Mucosa of descending colon (tissue), 3 donors: Measurements from ENCODE around the gene ATP6V0E1. TPM values are rescaled to one million over a fixed set of nuclear protein-coding genes. Genes with fewer than 3 reads are reported as not detected.
"Not testable (repeated sequence)": the region's sequence is repeated elsewhere in the genome, so short reads cannot be mapped to it uniquely, and the experiment has no call there.

Source experiments
- ATAC-seq: fragments of 200-7000 bp; cut with Tn5 transposase; one replicate; pipeline ENCODE4 v1.9.1; 2020; ENCODE audit warnings: mild to moderate bottlenecking, moderate library complexity
- DNase-seq, 3 donors: peaks; one replicate each; pipeline ENCODE4 v3.0.0-alpha.2; 2020
- H3K36me3 ChIP-seq: fragments of 200-600 bp; one replicate; pipeline ENCODE4 v1.8.0; 2021; ENCODE audit warnings: low read depth, mild to moderate bottlenecking
- H3K4me1 ChIP-seq: fragments of 200-600 bp; one replicate; pipeline ENCODE4 v1.8.0; 2021; ENCODE audit warnings: low read depth, mild to moderate bottlenecking
- H3K4me3 ChIP-seq: fragments of 200-600 bp; one replicate; pipeline ENCODE4 v1.8.0; 2021; ENCODE audit warnings: mild to moderate bottlenecking
- H3K9me3 ChIP-seq: fragments of 200-600 bp; one replicate; pipeline ENCODE4 v1.8.0; 2021; ENCODE audit warnings: mild to moderate bottlenecking
- CTCF ChIP-seq: fragments of 200-600 bp; IDR thresholded peaks from one replicate; pipeline ENCODE4 v1.8.0; 2022; ENCODE audit warnings: antibody characterized with exemption, mild to moderate bottlenecking
- intact Hi-C, 2 donors: fragments of 100-400 bp; cut with DNase I in 1 of 2; cut with micrococcal nuclease in 1 of 2; formaldehyde crosslinking; loops; one replicate each; pipeline versions ENCODE4 v1.11.0 to v1.11.1; 2022; cut with DNase I, micrococcal nuclease
- total RNA-seq, 3 donors: library from RNA; stranded (reverse); fragmentation: NEBNext Ultra II Directional in 2 of 3; extraction: Animal tissue kit (Norgen Biotek cat#: 25700) in 2 of 3; gene quantifications; one replicate each; pipeline versions ENCODE4 v1.2.1 to v1.2.4, GENCODE V29; 2021 to 2023
- donor health status: DM: no; HTN: no; CAD: no; lungs with moderate emphysema.
- donor health status: DM: no; HTN: no; CAD: no.
- donor health status: DM: no; HTN: yes; CAD: no.

The ATP6V0E1 gene
- total RNA-seq, 3 donors from 2014 or later: 174 to 194 (median 190) TPM

DNA sequence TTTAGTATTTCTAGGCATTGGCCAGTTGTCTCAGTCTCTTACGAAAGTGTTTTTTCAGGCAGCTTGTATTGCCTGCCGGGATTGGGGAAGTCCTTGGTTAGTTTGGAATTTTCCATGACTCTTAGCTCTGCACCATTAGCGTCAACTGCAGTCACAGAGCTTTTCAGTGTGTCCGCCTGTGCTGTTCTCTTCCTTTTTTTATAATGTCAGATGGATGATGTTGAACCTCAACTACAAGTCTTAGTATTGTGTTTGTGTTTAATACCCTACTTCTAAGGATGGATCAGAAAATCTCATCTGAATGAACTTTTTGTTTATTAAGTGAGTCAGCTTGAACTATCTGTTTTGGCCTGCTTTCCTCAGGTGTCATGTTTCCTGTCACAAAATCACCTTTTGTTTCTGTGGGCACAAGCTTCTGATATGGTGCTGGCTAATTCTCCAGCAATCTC lies 33.1 kb downstream of the ATP6V0E1 start:
- H3K9me3 ChIP-seq: no peaks in the 10 kb centered on the region
- no peak overlapping the region for H3K4me3 ChIP-seq
- no peaks in the 10 kb centered on the region for H3K36me3 ChIP-seq
- DNase-seq: no peak
- no peaks in the 10 kb centered on the region for H3K4me1 ChIP-seq
- peak; percentile 46 for ATAC-seq
- no peak for TF ChIP-seq CTCF
- intact Hi-C loops: no loop called here

DNA sequence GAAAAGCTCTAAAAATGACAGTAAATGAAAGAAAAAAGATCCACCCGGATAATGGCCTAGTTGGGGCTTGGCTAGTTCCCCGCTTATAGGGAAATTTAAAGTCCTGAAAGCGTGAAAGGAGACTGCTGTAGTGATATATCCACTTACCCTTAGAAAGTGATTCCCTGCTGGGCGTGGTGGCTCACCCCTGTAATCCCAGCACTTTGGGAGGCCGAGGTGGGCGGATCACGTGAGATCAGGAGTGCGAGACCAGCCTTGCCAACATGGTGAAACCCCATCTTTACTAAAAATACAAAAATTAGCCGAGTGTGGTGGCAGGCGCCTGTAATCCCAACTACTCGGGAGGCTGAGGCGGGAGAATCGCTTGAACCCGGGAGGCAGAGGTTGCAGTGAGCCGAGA lies 33.5 kb downstream of the ATP6V0E1 start:
- intact Hi-C loops, H3K9me3 ChIP-seq, H3K36me3 ChIP-seq, H3K4me1 ChIP-seq, DNase-seq, ATAC-seq, H3K4me3 ChIP-seq: not testable (repeated sequence)

DNA sequence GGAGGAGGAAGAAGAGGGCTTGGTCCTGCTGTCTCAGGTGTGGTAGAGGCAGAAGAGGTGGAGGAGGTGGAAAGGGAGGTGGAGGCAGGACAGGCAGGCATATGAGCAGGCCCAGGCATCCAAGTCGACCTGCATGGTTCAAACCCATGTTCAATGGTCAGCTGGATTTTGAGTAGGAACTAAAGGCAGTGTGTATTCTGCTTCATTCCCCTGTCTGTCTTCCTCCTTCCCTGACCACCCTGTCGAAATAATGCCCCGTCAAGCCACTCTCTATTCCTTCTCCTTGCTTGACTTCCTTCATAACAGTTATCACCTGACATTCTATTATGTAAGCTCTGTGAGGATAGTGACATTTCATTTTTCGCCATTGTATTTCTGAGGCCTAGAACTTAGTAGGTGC lies 34.8 kb downstream of the ATP6V0E1 start:
- Histone ChIP-seq H3K4me3 (no peak overlapping the region), H3K9me3 (no peaks in the 10 kb centered on the region), H3K36me3 (no peaks in the 10 kb centered on the region), H3K4me1 (no peaks in the 10 kb centered on the region)
- ATAC-seq (peak; percentile 17), DNase-seq (no peak)
- no peak for TF ChIP-seq CTCF
- intact Hi-C loops: no loop called here

DNA sequence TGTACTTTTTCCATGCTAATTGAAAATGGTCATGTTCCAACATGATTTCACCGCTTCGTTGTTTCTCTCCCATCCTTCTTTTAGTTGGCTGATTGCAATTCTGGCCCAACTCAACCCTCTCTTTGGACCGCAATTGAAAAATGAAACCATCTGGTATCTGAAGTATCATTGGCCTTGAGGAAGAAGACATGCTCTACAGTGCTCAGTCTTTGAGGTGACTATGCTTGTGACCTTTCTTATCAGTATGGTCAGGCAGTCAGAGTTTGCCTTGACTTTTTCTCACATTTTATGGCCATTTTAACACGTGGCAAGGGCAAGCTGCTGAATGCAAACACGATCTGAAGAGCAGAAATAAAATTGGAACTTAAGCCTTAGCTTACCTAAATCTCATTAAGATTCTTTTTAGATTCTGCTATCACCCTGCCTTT lies 36.6 kb downstream of the ATP6V0E1 start:
- H3K4me1 ChIP-seq: no peaks in the 10 kb centered on the region
- DNase-seq: no peak

GRCh38 chr5:173020643-173021042 lies 37.1 kb downstream of the ATP6V0E1 start:
- ATAC-seq: no peak
- intact Hi-C loops: no loop called here
- H3K9me3 ChIP-seq: no peaks in the 10 kb centered on the region
- H3K4me1 ChIP-seq: no peaks in the 10 kb centered on the region
- no peak for TF ChIP-seq CTCF
- DNase-seq: no peak
- H3K36me3 ChIP-seq: no peaks in the 10 kb centered on the region
- no peak overlapping the region for H3K4me3 ChIP-seq

More for the DNA sequence above, 36.6 kb downstream of the ATP6V0E1 start:
- no peak overlapping the region for H3K4me3 ChIP-seq
- TF ChIP-seq CTCF: no peak
- ATAC-seq: no peak
- no peaks in the 10 kb centered on the region for H3K9me3 ChIP-seq
- intact Hi-C loops: no loop called here
- H3K36me3 ChIP-seq: no peaks in the 10 kb centered on the region

- DNase-seq: no peak
These were observed 42.1 kb downstream of the ATP6V0E1 start for GRCh38 chr5:173025651-173026050.

More at GRCh38 chr5:173025651-173026050, 42.1 kb downstream of the ATP6V0E1 start:
- ATAC-seq: no peak
- TF ChIP-seq CTCF: no peak
- H3K36me3 ChIP-seq: no peaks in the 10 kb centered on the region
- peaks cover 11% of the 10 kb centered on the region for H3K4me1 ChIP-seq
- H3K9me3 ChIP-seq: no peaks in the 10 kb centered on the region
- intact Hi-C loops: no loop called here
- no peak overlapping the region for H3K4me3 ChIP-seq
